DMS79 (cell line): ENCODE results near the gene ITGA2B.
"Not testable (repeated sequence)": the region's sequence is repeated elsewhere in the genome, so short reads cannot be mapped to it uniquely, and the experiment has no call there.

Experiments
- DNase-seq: peaks from one replicate; lab custom pipeline; 2025; lab: John Stamatoyannopoulos, UW

The ITGA2B gene

GRCh38 chr17:44390250-44390870 is 911 bp upstream of the ITGA2B start:
- no peak for DNase-seq

- DNase-seq = no peak
Observed at GRCh38 chr17:44389723-44390202, 314 bp upstream of the ITGA2B start.

- no peak for DNase-seq
Observed at GRCh38 chr17:44387804-44388203, 1.6 kb downstream of the ITGA2B start.

- no peak for DNase-seq
Observed at GRCh38 chr17:44386182-44386525, 3.3 kb downstream of the ITGA2B start.

- DNase-seq = peak; percentile 69
Observed at GRCh38 chr17:44385287-44386181, 3.9 kb downstream of the ITGA2B start.

GRCh38 chr17:44384823-44385286 is 4.6 kb downstream of the ITGA2B start:
- no peak for DNase-seq

GRCh38 chr17:44384281-44384822 is 5.1 kb downstream of the ITGA2B start:
- DNase-seq = no peak

- DNase-seq = no peak
Observed at GRCh38 chr17:44383861-44384260, 5.6 kb downstream of the ITGA2B start.

- DNase-seq = no peak
Observed at GRCh38 chr17:44383363-44383762, 6.1 kb downstream of the ITGA2B start.

- no peak for DNase-seq
Observed at GRCh38 chr17:44382917-44383316, 6.5 kb downstream of the ITGA2B start.

GRCh38 chr17:44381810-44382305 is 7.6 kb downstream of the ITGA2B start:
- no peak for DNase-seq

- no peak for DNase-seq
Observed at GRCh38 chr17:44380767-44381166, 8.7 kb downstream of the ITGA2B start.

GRCh38 chr17:44379887-44380286 is 9.6 kb downstream of the ITGA2B start:
- no peak for DNase-seq

GRCh38 chr17:44378171-44378705 is 11.2 kb downstream of the ITGA2B start:
- DNase-seq = no peak

- no peak for DNase-seq
Observed at GRCh38 chr17:44376779-44377178, 12.7 kb downstream of the ITGA2B start.

GRCh38 chr17:44376124-44376523 is 13.3 kb downstream of the ITGA2B start:
- no peak for DNase-seq

- DNase-seq = no peak
Observed at GRCh38 chr17:44375196-44376017, 14.0 kb downstream of the ITGA2B start.

GRCh38 chr17:44374306-44375195 is 14.9 kb downstream of the ITGA2B start:
- no peak for DNase-seq

GRCh38 chr17:44372036-44372435 is 17.4 kb downstream of the ITGA2B start:
- DNase-seq = no peak

- DNase-seq = not testable (repeated sequence)
Observed at GRCh38 chr17:44369414-44370023, 19.9 kb downstream of the ITGA2B start.
